Progenitor cell of endocrine pancreas (in vitro differentiated cells): ENCODE data around the gene SPDL1. TPM values are rescaled to one million over a fixed set of nuclear protein-coding genes. Genes with fewer than 3 reads are reported as not detected.

Source experiments
- DNase-seq: peaks from one replicate; pipeline ENCODE4 v3.0.0; 2021; ENCODE audit warnings: low spot score; ENCODE audit not compliant: unreplicated experiment
- H3K27ac Mint-ChIP-seq: 2 replicates; pipeline ENCODE4 v1.8.0; 2021; ENCODE audit warnings: mild to moderate bottlenecking, moderate library complexity, mixed read lengths
- H3K27me3 Mint-ChIP-seq: 2 replicates; pipeline ENCODE4 v1.8.0; 2021; ENCODE audit warnings: mixed read lengths
- H3K36me3 Mint-ChIP-seq: 2 replicates; pipeline ENCODE4 v1.8.0; 2022; ENCODE audit warnings: mixed read lengths; ENCODE audit not compliant: insufficient read depth
- H3K4me1 Mint-ChIP-seq: 2 replicates; pipeline ENCODE4 v1.8.0; 2021; ENCODE audit warnings: low read depth, mixed read lengths
- H3K4me3 Mint-ChIP-seq: 2 replicates; pipeline ENCODE4 v1.8.0; 2021; ENCODE audit warnings: low read depth, mild to moderate bottlenecking, moderate library complexity, mixed read lengths
- H3K9me3 Mint-ChIP-seq: 2 replicates; pipeline ENCODE4 v1.8.0; 2021; ENCODE audit warnings: low read depth, mixed read lengths
- total RNA-seq: library from RNA; stranded (reverse); gene quantifications from 2 replicates; pipeline ENCODE4 v1.2.1, GENCODE V29; 2021
- TF ChIP-seq, protein P1 (sequence below): fragments of 200-600 bp; sonication (generic); IDR thresholded peaks from one replicate; pipeline ENCODE4 v1.5.0; 2021; ENCODE audit warnings: antibody characterized with exemption, mild to moderate bottlenecking; ENCODE audit not compliant: unreplicated experiment

SPDL1 gene
- total RNA-seq, 1 donor from 2014 or later, result 38.3 TPM

DNA sequence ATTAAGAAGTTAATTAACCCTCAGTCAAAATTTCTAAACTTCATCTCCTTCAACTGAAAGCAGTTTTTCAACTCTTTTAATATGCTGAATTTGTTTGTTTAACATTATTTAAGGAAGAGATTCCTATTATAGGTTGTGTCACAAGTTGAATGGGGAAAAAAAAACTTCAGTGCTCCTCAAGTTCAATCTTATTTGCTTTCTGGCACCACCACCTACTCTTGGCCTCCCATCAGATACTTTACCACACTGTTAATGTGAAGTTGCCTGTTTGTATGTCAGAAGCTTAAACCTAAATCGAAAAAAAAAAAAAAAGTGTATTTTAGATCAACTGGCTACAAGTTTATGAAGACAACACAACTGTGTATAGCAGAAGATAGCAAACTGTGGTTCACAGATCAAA lies 49.4 kb downstream of the SPDL1 start:
- TF ChIP-seq, protein P1, sequence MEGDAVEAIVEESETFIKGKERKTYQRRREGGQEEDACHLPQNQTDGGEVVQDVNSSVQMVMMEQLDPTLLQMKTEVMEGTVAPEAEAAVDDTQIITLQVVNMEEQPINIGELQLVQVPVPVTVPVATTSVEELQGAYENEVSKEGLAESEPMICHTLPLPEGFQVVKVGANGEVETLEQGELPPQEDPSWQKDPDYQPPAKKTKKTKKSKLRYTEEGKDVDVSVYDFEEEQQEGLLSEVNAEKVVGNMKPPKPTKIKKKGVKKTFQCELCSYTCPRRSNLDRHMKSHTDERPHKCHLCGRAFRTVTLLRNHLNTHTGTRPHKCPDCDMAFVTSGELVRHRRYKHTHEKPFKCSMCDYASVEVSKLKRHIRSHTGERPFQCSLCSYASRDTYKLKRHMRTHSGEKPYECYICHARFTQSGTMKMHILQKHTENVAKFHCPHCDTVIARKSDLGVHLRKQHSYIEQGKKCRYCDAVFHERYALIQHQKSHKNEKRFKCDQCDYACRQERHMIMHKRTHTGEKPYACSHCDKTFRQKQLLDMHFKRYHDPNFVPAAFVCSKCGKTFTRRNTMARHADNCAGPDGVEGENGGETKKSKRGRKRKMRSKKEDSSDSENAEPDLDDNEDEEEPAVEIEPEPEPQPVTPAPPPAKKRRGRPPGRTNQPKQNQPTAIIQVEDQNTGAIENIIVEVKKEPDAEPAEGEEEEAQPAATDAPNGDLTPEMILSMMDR, result no peak
- peaks cover 3% of the 10 kb centered on the region for H3K4me1 Mint-ChIP-seq
- peaks cover 28% of the 10 kb centered on the region for H3K27me3 Mint-ChIP-seq
- no peak overlapping the region for H3K4me3 Mint-ChIP-seq
- H3K27ac Mint-ChIP-seq, result no peak overlapping the region
- DNase-seq, result no peak
- no peaks in the 10 kb centered on the region for H3K36me3 Mint-ChIP-seq
- H3K9me3 Mint-ChIP-seq, result peaks cover 5% of the 10 kb centered on the region

DNA sequence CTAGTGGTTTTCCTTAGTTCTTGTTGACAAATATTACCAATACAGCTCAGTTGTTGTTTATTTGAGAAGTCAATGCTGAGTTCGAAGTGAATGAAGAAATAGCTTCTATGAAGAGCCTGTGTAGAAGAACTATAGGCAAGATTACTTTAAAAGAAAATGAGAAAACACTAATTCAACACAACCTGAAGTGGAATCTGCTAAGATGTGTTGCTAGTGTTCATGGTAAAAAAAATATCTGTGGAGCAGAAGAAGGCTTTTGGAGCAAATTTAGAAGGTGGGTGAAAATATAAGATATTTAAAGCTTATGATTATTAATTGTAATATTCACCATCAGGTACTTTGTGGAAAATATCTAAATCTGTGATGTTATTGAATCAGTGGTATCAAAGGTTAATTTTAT lies 51.0 kb downstream of the SPDL1 start:
- Mint-ChIP-seq H3K4me1 (peaks cover 3% of the 10 kb centered on the region), H3K27ac (no peak overlapping the region), H3K36me3 (no peaks in the 10 kb centered on the region), H3K4me3 (no peak overlapping the region), H3K9me3 (peaks cover 11% of the 10 kb centered on the region), H3K27me3 (peaks cover 44% of the 10 kb centered on the region)
- TF ChIP-seq, protein P1, result no peak
- DNase-seq, result no peak

DNA sequence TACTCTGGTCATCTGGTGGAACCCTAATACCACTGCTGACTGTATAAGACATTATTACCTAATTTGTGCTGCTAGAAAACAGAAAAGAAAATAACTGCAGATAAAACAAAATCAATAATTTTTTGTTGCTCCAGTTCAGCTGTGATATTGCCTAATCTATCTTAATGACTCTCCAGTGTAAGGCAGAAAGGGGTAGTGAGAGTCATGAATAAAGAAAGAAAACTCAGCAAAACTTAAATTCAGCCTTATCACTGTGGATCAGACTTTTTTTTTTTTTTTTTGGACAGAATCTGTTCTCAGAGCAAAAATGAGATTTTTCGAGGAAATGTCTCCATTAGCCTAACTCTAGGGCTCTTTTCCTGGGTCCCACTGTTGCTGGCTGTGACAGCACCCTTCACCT lies 52.4 kb downstream of the SPDL1 start:
- Mint-ChIP-seq H3K27me3 (peaks cover 48% of the 10 kb centered on the region), H3K4me3 (no peak overlapping the region), H3K36me3 (no peaks in the 10 kb centered on the region), H3K4me1 (peaks cover 3% of the 10 kb centered on the region), H3K27ac (no peak overlapping the region), H3K9me3 (peaks cover 11% of the 10 kb centered on the region)
- no peak for DNase-seq
- TF ChIP-seq, protein P1, result no peak

DNA sequence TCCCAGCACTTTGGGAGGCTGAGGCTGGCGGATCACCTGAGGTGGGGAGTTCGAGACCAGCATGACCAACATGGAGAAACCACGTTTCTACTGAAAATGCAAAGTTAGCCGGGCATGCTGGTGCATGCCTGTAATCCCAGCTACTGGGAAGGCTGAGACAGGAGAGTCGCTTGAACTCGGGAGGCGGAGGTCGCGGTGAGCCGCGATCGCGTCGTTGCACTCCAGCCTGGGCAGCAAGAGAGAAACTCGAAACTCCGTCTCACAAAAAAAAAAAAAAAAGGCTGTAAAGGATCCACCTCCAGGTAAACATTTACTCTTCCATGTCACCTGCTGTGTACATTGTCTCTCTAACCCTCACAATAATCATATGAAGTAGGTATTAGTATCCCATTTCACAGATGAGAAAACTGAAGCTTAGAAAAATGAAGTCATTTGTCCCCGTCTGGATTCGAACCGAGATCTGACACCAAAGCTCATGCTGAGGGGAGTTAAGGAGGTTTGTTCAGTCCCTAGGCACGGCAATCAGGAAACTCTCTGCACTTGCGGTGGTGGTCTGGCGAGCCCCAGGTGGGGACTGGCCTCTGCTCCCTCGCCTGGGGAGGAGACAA lies 53.0 kb downstream of the SPDL1 start:
- DNase-seq, result no peak
- Mint-ChIP-seq H3K4me3 (peak overlapping the region; percentile 33), H3K36me3 (no peaks in the 10 kb centered on the region), H3K4me1 (peaks cover 6% of the 10 kb centered on the region), H3K9me3 (peaks cover 11% of the 10 kb centered on the region), H3K27ac (no peak overlapping the region), H3K27me3 (peaks cover 49% of the 10 kb centered on the region)
- TF ChIP-seq, protein P1, result no peak

DNA sequence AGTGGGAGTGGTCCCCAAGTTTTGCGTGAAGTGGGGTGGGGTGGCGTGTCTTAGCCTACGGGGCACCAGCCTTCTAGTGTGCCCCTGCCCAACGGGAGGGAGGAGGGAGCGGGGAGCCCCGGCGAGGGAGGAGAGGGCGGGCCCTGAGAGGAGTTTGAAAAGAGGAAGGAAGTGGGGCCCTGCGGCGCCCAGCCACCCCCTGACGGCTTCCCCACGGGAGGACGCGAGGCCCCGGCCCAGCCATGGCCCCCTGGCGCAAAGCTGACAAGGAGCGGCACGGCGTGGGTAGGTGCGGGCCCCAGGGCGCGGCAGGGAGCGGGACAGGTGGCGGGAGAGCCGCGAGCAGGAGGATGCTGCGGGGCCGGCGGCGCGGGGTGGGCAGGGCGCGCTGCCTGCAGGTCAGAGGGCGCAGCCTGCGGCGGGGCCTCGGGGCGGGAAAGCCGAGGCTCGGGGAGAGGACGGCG lies 53.5 kb downstream of the SPDL1 start, which contains the start of gene DOCK2:
DOCK2 (plus strand) TSS at position 191 of the 464 bp plus-strand sequence; CDS start at position 243, 52 bp downstream.
- TF ChIP-seq, protein P1, result no peak
- H3K36me3 Mint-ChIP-seq, result no peaks in the 10 kb centered on the region
- H3K4me3 Mint-ChIP-seq, result peak within 1 kb of the TSS; percentile 33
- peaks cover 44% of the 10 kb centered on the region for H3K27me3 Mint-ChIP-seq
- H3K27ac Mint-ChIP-seq, result no peak within 1 kb of the TSS
- H3K4me1 Mint-ChIP-seq, result peaks cover 7% of the 10 kb centered on the region
- H3K9me3 Mint-ChIP-seq, result peaks cover 11% of the 10 kb centered on the region
- DNase-seq, result no peak
